ENCODE measurements around the gene MISP3.

GRCh38 chr19:14093117-14093823 lies 20.7 kb downstream of the MISP3 start:
- TF ChIP-seq CTCF (IDR thresholded peaks at IDR 0.05) (no peak), POLR2A (IDR thresholded peaks at IDR 0.05) (no peak)

All from heart left ventricle (tissue), 13 donors.